ENCODE results near the gene GSE1. TPM values are rescaled to one million over a fixed set of nuclear protein-coding genes. Genes with fewer than 3 reads are reported as not detected.

The GSE1 gene
- total RNA-seq, 6 experiments from 2014 or later, result 30.0 to 48.0 (median 38.8) TPM

- peak overlapping the region in 2 of 3 donors; percentile 59 to 75 for H3K4me3 ChIP-seq
- intact Hi-C loops (cut with DNase I), result no loop called here
- no peak overlapping the region for H3K27ac ChIP-seq
- peaks cover 0 to 5% (median 2%) of the 10 kb centered on the region in 4 donors for H3K4me1 ChIP-seq
- H3K27me3 ChIP-seq, result no peaks in the 10 kb centered on the region
- H3K36me3 ChIP-seq, result no peaks in the 10 kb centered on the region
- H3K9me3 ChIP-seq, result no peaks in the 10 kb centered on the region
- 64% methylated on average over 18 of the region's 49 CpGs for WGBS (ENCODE audit: insufficient coverage, low coverage, low lambda C conversion rate, missing lambda C conversion rate)
- ATAC-seq (no peak), DNase-seq (peak in 2 of 3 donors; percentile 21 to 55)
- TF ChIP-seq CTCF (IDR thresholded peaks at IDR 0.05), result no peak
Measured at GRCh38 chr16:85687651-85688471, 74.7 kb downstream of the GSE1 start.

- peak; percentile 94 to 95 (median 94) for DNase-seq
- no peaks in the 10 kb centered on the region for H3K27me3 ChIP-seq
- no peak within 1 kb of the TSS for H3K27ac ChIP-seq
- ATAC-seq, result peak; percentile 99 to 100 (median 100)
- TF ChIP-seq CTCF (IDR thresholded peaks at IDR 0.05) (no peak), POLR2A (IDR thresholded peaks at IDR 0.05) (no peak)
- no peaks in the 10 kb centered on the region for H3K9me3 ChIP-seq
- H3K4me1 ChIP-seq, result peaks cover 0 to 5% (median 2%) of the 10 kb centered on the region in 4 donors
- peak within 1 kb of the TSS; percentile 38 to 75 (median 59) for H3K4me3 ChIP-seq
- intact Hi-C loops (cut with DNase I), result no loop called here
- H3K36me3 ChIP-seq, result no peaks in the 10 kb centered on the region
- 6% methylated on average over 9 of the region's 86 CpGs for WGBS (ENCODE audit: insufficient coverage, low coverage, low lambda C conversion rate, missing lambda C conversion rate)
Measured at GRCh38 chr16:85688586-85689284, 75.6 kb downstream of the GSE1 start, which contains the start of gene GINS2. Gene GINS2 (minus strand): TSS chr16:85688954. CDS start chr16:85688898, 56 bp downstream.

GRCh38 chr16:85689285-85689949 is 76.3 kb downstream of the GSE1 start:
- intact Hi-C loops (cut with DNase I), result no loop called here
- Histone ChIP-seq H3K4me1 (peaks cover 0 to 5% (median 2%) of the 10 kb centered on the region in 4 donors), H3K36me3 (no peaks in the 10 kb centered on the region), H3K9me3 (no peaks in the 10 kb centered on the region), H3K4me3 (peak overlapping the region; percentile 24 to 75 (median 59)), H3K27me3 (no peaks in the 10 kb centered on the region), H3K27ac (no peak overlapping the region)
- 22% methylated on average over 20 of the region's 27 CpGs for WGBS (ENCODE audit: insufficient coverage, low coverage, low lambda C conversion rate, missing lambda C conversion rate)
- DNase-seq, result peak in 2 of 3 donors; percentile 24 to 54
- no peak for TF ChIP-seq CTCF (IDR thresholded peaks at IDR 0.05)
- no peak for TF ChIP-seq POLR2A (IDR thresholded peaks at IDR 0.05)
- peak in 1 of 4 donors; percentile 3 for ATAC-seq

GRCh38 chr16:85689950-85690320 is 76.8 kb downstream of the GSE1 start:
- Histone ChIP-seq H3K36me3 (no peaks in the 10 kb centered on the region), H3K27me3 (no peaks in the 10 kb centered on the region), H3K4me3 (no peak overlapping the region), H3K9me3 (no peaks in the 10 kb centered on the region), H3K4me1 (peaks cover 0 to 5% (median 2%) of the 10 kb centered on the region in 4 donors), H3K27ac (no peak overlapping the region)
- DNase-seq, result peak in 1 of 3 donors; percentile 21
- no peak for TF ChIP-seq POLR2A (IDR thresholded peaks at IDR 0.05)
- TF ChIP-seq CTCF (IDR thresholded peaks at IDR 0.05), result no peak
- ATAC-seq, result no peak
- WGBS (ENCODE audit: insufficient coverage, low coverage, low lambda C conversion rate, missing lambda C conversion rate), result 66% methylated on average over 7 of the region's 9 CpGs
- intact Hi-C loops (cut with DNase I), result no loop called here

Measured in right lobe of liver (tissue), 6 donors.